Measurements from ENCODE around the gene CFAP298.

The CFAP298 gene

DNA sequence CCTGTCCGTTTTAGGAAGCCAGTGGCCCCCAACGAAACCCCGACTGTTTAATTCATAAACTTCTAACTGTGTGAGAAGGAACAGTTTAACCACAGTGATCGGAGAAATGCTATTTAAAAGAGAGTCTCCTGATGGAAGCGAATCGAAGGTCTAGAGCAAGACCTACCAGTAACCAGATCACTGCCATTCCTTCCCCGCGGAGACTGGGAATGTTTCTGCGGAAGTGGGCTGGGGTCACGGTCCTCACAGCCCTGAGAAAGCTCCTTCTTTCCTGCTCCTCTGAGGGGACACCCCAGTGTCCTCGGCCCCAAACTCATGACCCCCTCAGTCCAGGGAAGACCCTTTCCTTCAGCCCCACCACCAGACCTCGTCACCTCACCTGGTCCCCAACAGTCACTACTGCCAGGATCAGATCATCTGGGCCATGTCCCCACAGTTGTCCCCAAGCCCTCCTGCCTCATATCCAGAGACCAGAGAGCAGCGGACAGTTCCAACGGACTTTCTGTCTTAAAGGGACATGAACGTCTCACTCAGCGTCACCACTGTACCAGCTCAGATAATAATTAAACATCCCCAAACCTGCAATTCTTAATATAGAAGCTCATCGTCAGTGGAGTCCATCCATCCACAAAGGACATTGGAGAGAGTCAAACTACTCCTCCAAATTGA lies 27.0 kb downstream of the CFAP298 start, which contains the start of gene TCP10L:
Gene TCP10L, minus strand, starts transcription at position 482 of the 669 bp plus-strand sequence. CDS start 1,219 bp downstream, outside the sequence.
- Histone ChIP-seq H3K27me3 (ENCODE audit: control insufficient read depth in 2 of 2, insufficient read depth in 2 of 2, low read length in 2 of 2) (no peaks in the 10 kb centered on the region), H3K27ac (ENCODE audit: low read depth in 2 of 2, low read length in 2 of 2) (no peak within 1 kb of the TSS), H3K9me3 (ENCODE audit: control insufficient read depth in 2 of 2, low read length in 2 of 2) (no peaks in the 10 kb centered on the region), H3K36me3 (ENCODE audit: control insufficient read depth in 2 of 2, insufficient read depth in 2 of 2, low read length in 2 of 2) (no peaks in the 10 kb centered on the region), H3K9ac (ENCODE audit: low read depth in 1 of 2, low read length in 2 of 2) (peak within 1 kb of the TSS in 1 of 2 donors; percentile 17), H3K4me3 (ENCODE audit: low read length in 2 of 2) (no peak within 1 kb of the TSS), H3K4me1 (ENCODE audit: control insufficient read depth in 2 of 2, insufficient read depth in 2 of 2, low read length in 2 of 2) (no peaks in the 10 kb centered on the region)

GRCh38 chr21:32584472-32584871 lies 27.7 kb downstream of the CFAP298 start:
- H3K9me3 ChIP-seq (ENCODE audit: control insufficient read depth in 2 of 2, low read length in 2 of 2) = no peaks in the 10 kb centered on the region
- no peaks in the 10 kb centered on the region for H3K27me3 ChIP-seq (ENCODE audit: control insufficient read depth in 2 of 2, insufficient read depth in 2 of 2, low read length in 2 of 2)
- no peak overlapping the region for H3K4me3 ChIP-seq (ENCODE audit: low read length in 2 of 2)
- H3K9ac ChIP-seq (ENCODE audit: low read depth in 1 of 2, low read length in 2 of 2) = no peak overlapping the region
- no peak overlapping the region for H3K27ac ChIP-seq (ENCODE audit: low read depth in 2 of 2, low read length in 2 of 2)
- H3K4me1 ChIP-seq (ENCODE audit: control insufficient read depth in 2 of 2, insufficient read depth in 2 of 2, low read length in 2 of 2) = no peaks in the 10 kb centered on the region
- no peaks in the 10 kb centered on the region for H3K36me3 ChIP-seq (ENCODE audit: control insufficient read depth in 2 of 2, insufficient read depth in 2 of 2, low read length in 2 of 2)

DNA sequence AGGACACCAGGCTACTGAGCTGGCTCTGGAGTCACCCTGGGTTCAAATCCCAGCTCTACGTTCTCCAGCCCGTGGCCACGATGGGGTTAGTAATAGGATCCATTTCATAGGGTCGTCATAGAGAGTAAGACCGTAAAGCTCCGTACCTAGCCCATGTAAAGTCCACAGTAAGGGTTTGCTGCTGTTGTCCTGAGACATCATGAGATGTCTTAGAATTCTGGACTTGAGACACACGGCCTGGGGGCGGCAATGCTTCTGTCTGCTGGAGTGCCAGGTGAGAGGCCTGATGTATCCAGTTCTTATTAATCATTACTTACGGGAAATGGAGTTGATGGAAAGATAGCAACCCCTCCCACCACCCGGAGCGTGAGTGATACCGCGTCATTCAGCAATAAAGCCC lies 30.4 kb downstream of the CFAP298 start:
- Histone ChIP-seq H3K27ac (ENCODE audit: low read depth in 2 of 2, low read length in 2 of 2) (no peak overlapping the region), H3K9me3 (ENCODE audit: control insufficient read depth in 2 of 2, low read length in 2 of 2) (no peaks in the 10 kb centered on the region), H3K4me3 (ENCODE audit: low read length in 2 of 2) (no peak overlapping the region), H3K27me3 (ENCODE audit: control insufficient read depth in 2 of 2, insufficient read depth in 2 of 2, low read length in 2 of 2) (no peaks in the 10 kb centered on the region), H3K36me3 (ENCODE audit: control insufficient read depth in 2 of 2, insufficient read depth in 2 of 2, low read length in 2 of 2) (no peaks in the 10 kb centered on the region), H3K4me1 (ENCODE audit: control insufficient read depth in 2 of 2, insufficient read depth in 2 of 2, low read length in 2 of 2) (no peaks in the 10 kb centered on the region), H3K9ac (ENCODE audit: low read depth in 1 of 2, low read length in 2 of 2) (no peak overlapping the region)

GRCh38 chr21:32580949-32581348 lies 31.2 kb downstream of the CFAP298 start:
- no peak overlapping the region for H3K4me3 ChIP-seq (ENCODE audit: low read length in 2 of 2)
- no peaks in the 10 kb centered on the region for H3K4me1 ChIP-seq (ENCODE audit: control insufficient read depth in 2 of 2, insufficient read depth in 2 of 2, low read length in 2 of 2)
- H3K27me3 ChIP-seq (ENCODE audit: control insufficient read depth in 2 of 2, insufficient read depth in 2 of 2, low read length in 2 of 2) = no peaks in the 10 kb centered on the region
- no peaks in the 10 kb centered on the region for H3K9me3 ChIP-seq (ENCODE audit: control insufficient read depth in 2 of 2, low read length in 2 of 2)
- H3K27ac ChIP-seq (ENCODE audit: low read depth in 2 of 2, low read length in 2 of 2) = no peak overlapping the region
- H3K9ac ChIP-seq (ENCODE audit: low read depth in 1 of 2, low read length in 2 of 2) = no peak overlapping the region
- H3K36me3 ChIP-seq (ENCODE audit: control insufficient read depth in 2 of 2, insufficient read depth in 2 of 2, low read length in 2 of 2) = no peaks in the 10 kb centered on the region

- H3K36me3 ChIP-seq (ENCODE audit: control insufficient read depth in 2 of 2, insufficient read depth in 2 of 2, low read length in 2 of 2) = no peaks in the 10 kb centered on the region
- no peak overlapping the region for H3K4me3 ChIP-seq (ENCODE audit: low read length in 2 of 2)
- no peaks in the 10 kb centered on the region for H3K9me3 ChIP-seq (ENCODE audit: control insufficient read depth in 2 of 2, low read length in 2 of 2)
- H3K27ac ChIP-seq (ENCODE audit: low read depth in 2 of 2, low read length in 2 of 2) = no peak overlapping the region
- no peaks in the 10 kb centered on the region for H3K4me1 ChIP-seq (ENCODE audit: control insufficient read depth in 2 of 2, insufficient read depth in 2 of 2, low read length in 2 of 2)
- H3K9ac ChIP-seq (ENCODE audit: low read depth in 1 of 2, low read length in 2 of 2) = no peak overlapping the region
- H3K27me3 ChIP-seq (ENCODE audit: control insufficient read depth in 2 of 2, insufficient read depth in 2 of 2, low read length in 2 of 2) = peaks cover 0 to 3% of the 10 kb centered on the region in 2 donors
Measured at GRCh38 chr21:32578107-32578691, 34.0 kb downstream of the CFAP298 start.

GRCh38 chr21:32576011-32576410 lies 36.2 kb downstream of the CFAP298 start:
- H3K4me3 ChIP-seq (ENCODE audit: low read length in 2 of 2) = no peak overlapping the region
- H3K9ac ChIP-seq (ENCODE audit: low read depth in 1 of 2, low read length in 2 of 2) = no peak overlapping the region
- H3K4me1 ChIP-seq (ENCODE audit: control insufficient read depth in 2 of 2, insufficient read depth in 2 of 2, low read length in 2 of 2) = no peaks in the 10 kb centered on the region
- H3K27me3 ChIP-seq (ENCODE audit: control insufficient read depth in 2 of 2, insufficient read depth in 2 of 2, low read length in 2 of 2) = peaks cover 0 to 3% of the 10 kb centered on the region in 2 donors
- no peaks in the 10 kb centered on the region for H3K36me3 ChIP-seq (ENCODE audit: control insufficient read depth in 2 of 2, insufficient read depth in 2 of 2, low read length in 2 of 2)
- H3K9me3 ChIP-seq (ENCODE audit: control insufficient read depth in 2 of 2, low read length in 2 of 2) = no peaks in the 10 kb centered on the region
- no peak overlapping the region for H3K27ac ChIP-seq (ENCODE audit: low read depth in 2 of 2, low read length in 2 of 2)

DNA sequence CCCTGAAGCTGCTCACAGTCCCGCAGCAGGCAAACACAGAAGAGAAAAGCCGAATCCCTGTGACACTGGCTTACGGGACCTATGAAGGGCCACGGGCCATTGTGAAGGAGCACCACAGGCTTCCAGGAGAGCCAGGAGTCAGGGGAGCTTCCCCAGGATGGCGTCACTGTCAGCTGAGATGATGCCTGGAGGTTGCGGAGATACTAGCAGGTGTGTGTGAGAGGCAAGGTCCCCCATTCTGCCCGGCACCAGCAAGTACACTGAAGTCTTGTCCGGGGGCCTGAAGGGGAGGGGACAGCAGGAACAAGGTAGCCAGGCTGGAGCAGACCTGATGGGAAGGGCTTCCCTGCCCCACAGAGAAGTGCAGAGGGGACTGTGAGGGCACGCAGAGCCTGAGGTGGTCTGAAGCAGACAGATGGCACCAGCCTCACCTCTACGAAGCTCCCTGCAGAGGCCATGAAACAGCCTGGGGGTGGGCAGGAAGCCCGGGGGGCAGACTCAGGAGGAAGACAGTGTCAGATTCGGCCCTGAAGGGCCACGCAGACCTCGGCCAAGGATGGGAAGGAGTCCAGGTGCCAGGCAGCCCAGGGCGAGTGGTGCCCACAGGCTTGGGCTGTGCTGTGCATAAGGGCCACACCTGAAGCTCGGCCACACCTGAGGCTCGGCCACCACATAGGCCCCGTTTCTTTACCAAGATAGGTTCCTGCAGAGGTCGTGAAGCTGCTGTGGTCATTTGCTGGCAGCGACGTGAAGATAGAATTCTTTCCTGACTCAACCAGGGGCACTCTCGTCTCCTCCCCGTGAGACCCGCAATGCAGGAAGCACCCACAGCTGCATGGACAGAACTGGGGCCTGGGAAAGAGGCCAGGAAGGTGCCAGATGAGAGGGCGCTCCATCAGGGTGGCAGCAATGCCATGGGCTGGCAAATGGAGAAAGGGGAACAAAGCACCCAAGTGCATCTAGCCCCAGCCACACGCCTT lies 36.9 kb downstream of the CFAP298 start:
- H3K9ac ChIP-seq (ENCODE audit: low read depth in 1 of 2, low read length in 2 of 2) = no peak overlapping the region
- no peaks in the 10 kb centered on the region for H3K9me3 ChIP-seq (ENCODE audit: control insufficient read depth in 2 of 2, low read length in 2 of 2)
- peaks cover 0 to 3% of the 10 kb centered on the region in 2 donors for H3K27me3 ChIP-seq (ENCODE audit: control insufficient read depth in 2 of 2, insufficient read depth in 2 of 2, low read length in 2 of 2)
- H3K4me3 ChIP-seq (ENCODE audit: low read length in 2 of 2) = no peak overlapping the region
- no peaks in the 10 kb centered on the region for H3K4me1 ChIP-seq (ENCODE audit: control insufficient read depth in 2 of 2, insufficient read depth in 2 of 2, low read length in 2 of 2)
- H3K27ac ChIP-seq (ENCODE audit: low read depth in 2 of 2, low read length in 2 of 2) = no peak overlapping the region
- no peaks in the 10 kb centered on the region for H3K36me3 ChIP-seq (ENCODE audit: control insufficient read depth in 2 of 2, insufficient read depth in 2 of 2, low read length in 2 of 2)

DNA sequence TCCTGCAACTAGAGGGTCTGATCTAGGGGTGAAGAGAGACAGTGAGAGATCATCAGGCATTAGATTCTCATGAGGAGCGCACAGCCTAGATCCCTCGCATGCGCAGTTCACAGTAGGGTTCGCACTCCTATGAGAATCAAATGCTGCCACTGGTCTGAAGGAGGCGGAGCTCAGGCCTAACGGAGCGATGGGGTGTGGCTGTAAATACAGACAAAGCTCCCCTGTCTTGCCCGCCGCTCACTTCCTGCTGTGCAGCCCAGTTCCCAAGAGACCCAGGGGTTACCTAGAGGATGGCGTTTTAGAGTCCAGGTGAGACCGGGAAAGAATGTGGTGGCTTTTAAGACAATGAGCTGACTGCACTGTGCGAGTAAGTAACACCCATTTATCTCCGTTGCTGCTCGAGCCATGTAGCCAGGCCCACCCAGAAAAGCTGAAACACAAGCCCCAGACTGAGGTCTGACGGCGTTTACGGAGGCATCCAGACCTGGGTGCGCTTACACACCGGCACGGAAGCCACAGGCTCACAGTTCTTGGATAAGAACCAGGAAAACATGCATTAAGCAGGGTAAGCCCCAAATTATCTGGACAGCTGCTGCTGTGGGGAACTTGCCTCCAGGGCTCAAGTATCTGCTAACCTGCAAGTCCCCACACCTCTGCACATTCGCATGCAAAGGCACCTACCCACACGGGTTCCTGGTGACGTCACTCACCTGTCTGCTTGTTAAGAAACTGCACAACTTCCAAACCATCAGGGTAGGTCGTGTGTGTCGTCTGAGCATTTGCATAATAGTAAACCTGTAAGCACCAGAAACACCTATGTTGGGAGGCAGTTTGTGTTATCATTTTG lies 39.4 kb downstream of the CFAP298 start:
- Histone ChIP-seq H3K4me3 (ENCODE audit: low read length in 2 of 2) (peak overlapping the region in 1 of 2 donors; percentile 32), H3K27ac (ENCODE audit: low read depth in 2 of 2, low read length in 2 of 2) (peak overlapping the region in 1 of 2 donors; percentile 10), H3K9ac (ENCODE audit: low read depth in 1 of 2, low read length in 2 of 2) (no peak overlapping the region), H3K4me1 (ENCODE audit: control insufficient read depth in 2 of 2, insufficient read depth in 2 of 2, low read length in 2 of 2) (peaks cover 5% of the 10 kb centered on the region in 2 donors), H3K27me3 (ENCODE audit: control insufficient read depth in 2 of 2, insufficient read depth in 2 of 2, low read length in 2 of 2) (peaks cover 0 to 3% of the 10 kb centered on the region in 2 donors), H3K9me3 (ENCODE audit: control insufficient read depth in 2 of 2, low read length in 2 of 2) (no peaks in the 10 kb centered on the region), H3K36me3 (ENCODE audit: control insufficient read depth in 2 of 2, insufficient read depth in 2 of 2, low read length in 2 of 2) (no peaks in the 10 kb centered on the region)

- Histone ChIP-seq H3K27ac (ENCODE audit: low read depth in 2 of 2, low read length in 2 of 2) (no peak overlapping the region), H3K9ac (ENCODE audit: low read depth in 1 of 2, low read length in 2 of 2) (no peak overlapping the region), H3K27me3 (ENCODE audit: control insufficient read depth in 2 of 2, insufficient read depth in 2 of 2, low read length in 2 of 2) (peaks cover 0 to 3% of the 10 kb centered on the region in 2 donors), H3K36me3 (ENCODE audit: control insufficient read depth in 2 of 2, insufficient read depth in 2 of 2, low read length in 2 of 2) (no peaks in the 10 kb centered on the region), H3K4me3 (ENCODE audit: low read length in 2 of 2) (no peak overlapping the region), H3K9me3 (ENCODE audit: control insufficient read depth in 2 of 2, low read length in 2 of 2) (no peaks in the 10 kb centered on the region), H3K4me1 (ENCODE audit: control insufficient read depth in 2 of 2, insufficient read depth in 2 of 2, low read length in 2 of 2) (peaks cover 5% of the 10 kb centered on the region in 2 donors)
Measured at GRCh38 chr21:32570456-32570855, 41.7 kb downstream of the CFAP298 start.

All from mucosa of rectum (tissue), 2 donors.